GM23248 (cell line): Measurements from ENCODE around the gene TPK1. TPM values are rescaled to one million over a fixed set of nuclear protein-coding genes. Genes with fewer than 3 reads are reported as not detected.

ENCODE experiments used
- DNase-seq: peaks from one replicate; pipeline ENCODE4 v3.0.0-alpha.2; 2015
- H2AFZ ChIP-seq: fragments of 200-600 bp; sonication (generic); 2 replicates; pipeline ENCODE4 v1.6.1; 2016; ENCODE audit warnings: antibody characterized with exemption
- H3F3A ChIP-seq: fragments of 200-600 bp; sonication (generic); 2 replicates; pipeline ENCODE4 v1.6.1; 2016; ENCODE audit warnings: mild to moderate bottlenecking, antibody characterized with exemption, mixed run types; ENCODE audit not compliant: insufficient read depth
- H3K27ac ChIP-seq: fragments of 200-600 bp; sonication (generic); 2 replicates; pipeline ENCODE4 v1.5.1; 2016; ENCODE audit warnings: mild to moderate bottlenecking
- H3K27me3 ChIP-seq: fragments of 200-600 bp; sonication (generic); replicated peaks from 2 replicates; pipeline ENCODE4 v1.6.1; 2016; ENCODE audit warnings: mild to moderate bottlenecking; ENCODE audit not compliant: insufficient read depth
- H3K36me3 ChIP-seq: fragments of 200-600 bp; sonication (generic); 2 replicates; pipeline ENCODE4 v1.6.1; 2016; ENCODE audit warnings: low read depth, mild to moderate bottlenecking
- H3K4me1 ChIP-seq: fragments of 200-600 bp; sonication (generic); 2 replicates; pipeline ENCODE4 v1.6.1; 2016; ENCODE audit warnings: mild to moderate bottlenecking; ENCODE audit not compliant: insufficient read depth
- H3K4me2 ChIP-seq: fragments of 200-600 bp; sonication (generic); one replicate; pipeline ENCODE4 v1.6.1; 2016; ENCODE audit warnings: mild to moderate bottlenecking; ENCODE audit not compliant: unreplicated experiment
- H3K4me3 ChIP-seq: fragments of 200-600 bp; sonication (generic); 2 replicates; pipeline ENCODE4 v1.5.1; 2016; ENCODE audit warnings: mild to moderate bottlenecking
- H3K79me2 ChIP-seq: fragments of 200-600 bp; sonication (generic); 2 replicates; pipeline ENCODE4 v1.6.1; 2016; ENCODE audit warnings: mild to moderate bottlenecking; ENCODE audit not compliant: insufficient read depth
- H3K9ac ChIP-seq: fragments of 200-600 bp; sonication (generic); 2 replicates; pipeline ENCODE4 v1.6.1; 2016; ENCODE audit warnings: mild to moderate bottlenecking
- H3K9me2 ChIP-seq: fragments of 200-600 bp; sonication (generic); 2 replicates; pipeline ENCODE4 v1.6.1; 2016; ENCODE audit warnings: mixed run types, mild to moderate bottlenecking, moderate library complexity; ENCODE audit not compliant: insufficient read depth
- H3K9me3 ChIP-seq: fragments of 200-600 bp; sonication (generic); one replicate; pipeline ENCODE4 v1.6.1; 2017; ENCODE audit warnings: low read depth
- H4K20me1 ChIP-seq: fragments of 200-600 bp; sonication (generic); 2 replicates; pipeline ENCODE4 v1.6.0; 2016; ENCODE audit not compliant: insufficient read depth
- EZH2 ChIP-seq: fragments of 200-600 bp; sonication (generic); IDR thresholded peaks from 2 replicates; pipeline ENCODE4 v1.6.1; 2018; ENCODE audit warnings: antibody characterized with exemption, mild to moderate bottlenecking; ENCODE audit not compliant: insufficient read depth, poor library complexity, severe bottlenecking
- EZH2phosphoT487 ChIP-seq: fragments of 200-600 bp; sonication (generic); IDR thresholded peaks from 2 replicates; pipeline ENCODE4 v1.6.1; 2018; ENCODE audit warnings: antibody characterized with exemption, moderate library complexity, mild to moderate bottlenecking, low read depth; ENCODE audit not compliant: insufficient read depth
- WGBS, 2 experiments: methylation state at CpG; one replicate each; pipeline ENCODE4 v1.1.6; 2015 to 2017; ENCODE audit warnings: low lambda C conversion rate in 2 of 2, low coverage in 1 of 2; ENCODE audit errors: missing lambda C conversion rate in 2 of 2; 5-methylcytosine and 5-hydroxymethylcytosine counted together
- in situ Hi-C: fragments of 300-500 bp; cut with MboI; formaldehyde crosslinking; loops from 2 replicates; pipeline ENCODE4 v1.15.0; 2020
- polyA plus RNA-seq: library from polyadenylated mRNA; unstranded; fragments of >200 nt; fragmentation: Nextera tagmentation; extraction: Ambion mirVana; gene quantifications from 2 replicates; pipeline ENCODE4 v1.2.1, GENCODE V29; 2016
- total RNA-seq: library from RNA; depleted of rRNA; stranded (reverse); fragments of >200 nt; shearing (Covaris generic); gene quantifications from 2 replicates; pipeline ENCODE4 v1.2.3, GENCODE V29; 2014

The TPK1 gene
- total and polyA plus RNA-seq, 2 experiments from 2014 or later: 2.9 to 3.7 TPM

- Histone ChIP-seq H4K20me1 (no peaks in the 10 kb centered on the region), H3K9me3 (no peaks in the 10 kb centered on the region), H3K27ac (no peak overlapping the region), H3K36me3 (no peaks in the 10 kb centered on the region), H3K4me3 (no peak overlapping the region), H3K27me3 (no peaks in the 10 kb centered on the region), H3K79me2 (no peaks in the 10 kb centered on the region), H3K9me2 (no peaks in the 10 kb centered on the region), H2AFZ (no peak overlapping the region), H3K4me2 (no peak overlapping the region), H3K4me1 (no peaks in the 10 kb centered on the region), H3F3A (no peaks in the 10 kb centered on the region), H3K9ac (no peak overlapping the region)
- 24 to 30% methylated on average over 2 of the region's 2 CpGs for WGBS, 2 experiments
- no peak for DNase-seq
- no peak for TF ChIP-seq EZH2
- TF ChIP-seq EZH2phosphoT487: no peak
- in situ Hi-C loops: no loop called here
Observed at GRCh38 chr7:144775749-144776148, 60.1 kb downstream of the TPK1 start.

GRCh38 chr7:144771927-144772326, 63.9 kb downstream of the TPK1 start:
- TF ChIP-seq EZH2: no peak
- TF ChIP-seq EZH2phosphoT487: no peak
- no peaks in the 10 kb centered on the region for H3K27me3 ChIP-seq
- H3F3A ChIP-seq: no peaks in the 10 kb centered on the region
- no peaks in the 10 kb centered on the region for H3K9me3 ChIP-seq
- H2AFZ ChIP-seq: no peak overlapping the region
- H3K9me2 ChIP-seq: no peaks in the 10 kb centered on the region
- no peaks in the 10 kb centered on the region for H3K4me1 ChIP-seq
- H4K20me1 ChIP-seq: no peaks in the 10 kb centered on the region
- no peak for DNase-seq
- H3K9ac ChIP-seq: no peak overlapping the region
- in situ Hi-C loops: no loop called here
- no peak overlapping the region for H3K27ac ChIP-seq
- no peak overlapping the region for H3K4me2 ChIP-seq
- H3K79me2 ChIP-seq: no peaks in the 10 kb centered on the region
- H3K4me3 ChIP-seq: no peak overlapping the region
- no peaks in the 10 kb centered on the region for H3K36me3 ChIP-seq
- WGBS, 2 experiments: 33 to 39% methylated on average over 2 of the region's 2 CpGs

GRCh38 chr7:144771174-144771573, 64.7 kb downstream of the TPK1 start:
- H3K27me3 ChIP-seq: no peaks in the 10 kb centered on the region
- no peak overlapping the region for H2AFZ ChIP-seq
- H3K4me2 ChIP-seq: no peak overlapping the region
- no peak overlapping the region for H3K9ac ChIP-seq
- H3K9me3 ChIP-seq: no peaks in the 10 kb centered on the region
- no peaks in the 10 kb centered on the region for H3F3A ChIP-seq
- no peaks in the 10 kb centered on the region for H4K20me1 ChIP-seq
- H3K79me2 ChIP-seq: no peaks in the 10 kb centered on the region
- H3K27ac ChIP-seq: no peak overlapping the region
- in situ Hi-C loops: no loop called here
- no peaks in the 10 kb centered on the region for H3K4me1 ChIP-seq
- H3K9me2 ChIP-seq: no peaks in the 10 kb centered on the region
- 18 to 32% methylated on average over 2 of the region's 2 CpGs for WGBS, 2 experiments
- no peak for TF ChIP-seq EZH2
- no peak for TF ChIP-seq EZH2phosphoT487
- no peaks in the 10 kb centered on the region for H3K36me3 ChIP-seq
- DNase-seq: no peak
- H3K4me3 ChIP-seq: no peak overlapping the region

- no peak for DNase-seq
- H3K9me3 ChIP-seq: no peaks in the 10 kb centered on the region
- H2AFZ ChIP-seq: no peak overlapping the region
- no peaks in the 10 kb centered on the region for H3K4me1 ChIP-seq
- 27 to 38% methylated on average over 2 of the region's 2 CpGs for WGBS, 2 experiments
- in situ Hi-C loops: no loop called here
- no peaks in the 10 kb centered on the region for H3K79me2 ChIP-seq
- H3K9ac ChIP-seq: no peak overlapping the region
- no peak overlapping the region for H3K4me2 ChIP-seq
- no peak overlapping the region for H3K27ac ChIP-seq
- H4K20me1 ChIP-seq: no peaks in the 10 kb centered on the region
- H3F3A ChIP-seq: no peaks in the 10 kb centered on the region
- no peak overlapping the region for H3K4me3 ChIP-seq
- H3K9me2 ChIP-seq: no peaks in the 10 kb centered on the region
- no peaks in the 10 kb centered on the region for H3K36me3 ChIP-seq
- TF ChIP-seq EZH2: no peak
- TF ChIP-seq EZH2phosphoT487: no peak
- H3K27me3 ChIP-seq: no peaks in the 10 kb centered on the region
Observed at GRCh38 chr7:144769352-144769751, 66.5 kb downstream of the TPK1 start.

GRCh38 chr7:144768633-144769032, 67.2 kb downstream of the TPK1 start:
- in situ Hi-C loops: no loop called here
- 76 to 82% methylated on average over 2 of the region's 2 CpGs for WGBS, 2 experiments
- H3F3A ChIP-seq: no peaks in the 10 kb centered on the region
- no peaks in the 10 kb centered on the region for H3K27me3 ChIP-seq
- no peak for DNase-seq
- no peak overlapping the region for H3K4me3 ChIP-seq
- no peaks in the 10 kb centered on the region for H3K36me3 ChIP-seq
- no peak for TF ChIP-seq EZH2
- no peak for TF ChIP-seq EZH2phosphoT487
- H3K4me1 ChIP-seq: no peaks in the 10 kb centered on the region
- no peaks in the 10 kb centered on the region for H4K20me1 ChIP-seq
- no peak overlapping the region for H2AFZ ChIP-seq
- H3K9me3 ChIP-seq: no peaks in the 10 kb centered on the region
- H3K79me2 ChIP-seq: no peaks in the 10 kb centered on the region
- no peak overlapping the region for H3K27ac ChIP-seq
- no peak overlapping the region for H3K9ac ChIP-seq
- no peaks in the 10 kb centered on the region for H3K9me2 ChIP-seq
- H3K4me2 ChIP-seq: no peak overlapping the region
